Upper lobe of left lung (tissue), 6 donors: ENCODE results near the gene TMEM79. TPM values are rescaled to one million over a fixed set of nuclear protein-coding genes. Genes with fewer than 3 reads are reported as not detected.
"Not testable (repeated sequence)": the region's sequence is repeated elsewhere in the genome, so short reads cannot be mapped to it uniquely, and the experiment has no call there.

Source experiments
- ATAC-seq, 2 donors: fragments of 200-7000 bp; cut with Tn5 transposase; one replicate each; pipeline ENCODE4 v1.9.1; 2022; ENCODE audit warnings: mild to moderate bottlenecking in 2 of 2, moderate library complexity in 2 of 2; ENCODE audit not compliant: low FRiP score in 2 of 2
- DNase-seq, 2 donors: peaks; one replicate each; pipeline ENCODE4 v3.0.0-alpha.2; 2019 to 2020
- H3K27ac ChIP-seq, 4 donors: fragments of 200-600 bp; sonication (generic); one replicate each; pipeline ENCODE4 v1.5.1; 2016 to 2019
- H3K27me3 ChIP-seq, 4 donors: fragments of 200-600 bp; sonication (generic); one replicate each; pipeline ENCODE4 v1.5.1; 2017 to 2019
- H3K36me3 ChIP-seq, 4 donors: fragments of 200-600 bp; sonication (generic); one replicate each; pipeline ENCODE4 v1.5.1; 2016 to 2019
- H3K4me1 ChIP-seq, 4 donors: fragments of 200-600 bp; sonication (generic); one replicate each; pipeline ENCODE4 v1.5.1; 2018 to 2019
- H3K4me3 ChIP-seq, 4 donors: fragments of 200-600 bp; sonication (generic); one replicate each; pipeline ENCODE4 v1.5.1; 2017 to 2019; ENCODE audit warnings: mild to moderate bottlenecking in 2 of 4, moderate library complexity in 1 of 4
- H3K9me3 ChIP-seq, 4 donors: fragments of 200-600 bp; sonication (generic); one replicate each; pipeline ENCODE4 v1.5.1; 2018 to 2019
- CTCF ChIP-seq, 6 experiments: fragments of 450-650 bp in 4 of 6; fragments of 200-600 bp in 2 of 6; sonication (generic) in 2 of 6; IDR thresholded peaks; one replicate each; pipeline ENCODE4 v1.5.1; 2016 to 2019; ENCODE audit warnings: antibody characterized with exemption in 6 of 6
- EP300 ChIP-seq, 4 donors: sonication (generic); formaldehyde crosslinking; IDR thresholded peaks; one replicate each; pipeline ENCODE4 v1.5.1; 2017; ENCODE audit warnings: antibody characterized with exemption in 4 of 4, control low read depth in 2 of 4
- POLR2A ChIP-seq, 4 donors: fragments of 450-650 bp; IDR thresholded peaks; one replicate each; pipeline ENCODE4 v1.5.1; 2016 to 2017; ENCODE audit warnings: antibody characterized with exemption in 4 of 4, mild to moderate bottlenecking in 2 of 4
- POLR2AphosphoS5 ChIP-seq, 2 donors: sonication (generic); formaldehyde crosslinking; IDR thresholded peaks; one replicate each; pipeline ENCODE4 v1.5.1; 2017; ENCODE audit warnings: antibody characterized with exemption in 2 of 2
- WGBS, 2 donors: methylation state at CpG; one replicate each; pipeline ENCODE4 v1.1.5; 2017 to 2018; 5-methylcytosine and 5-hydroxymethylcytosine counted together
- total RNA-seq, 6 donors: library from RNA; depleted of rRNA in 4 of 6; stranded (reverse); fragments of >200 nt in 4 of 6; gene quantifications; one replicate each; pipeline versions ENCODE4 v1.1.0 to v1.2.1, GENCODE V29; 2016 to 2021
- donor health status: DM: no; HTN: no; CAD: no; lungs with moderate emphysema.
- donor health status: DM: no; HTN: yes; CAD: no; lungs with severe emphysema.

The TMEM79 gene
- total RNA-seq, 6 donors from 2014 or later: 1.3 to 10.5 (median 3.1) TPM

GRCh38 chr1:156319664-156320063 lies 35.5 kb downstream of the TMEM79 start:
- DNase-seq (no peak), ATAC-seq (no peak)
- no peaks in the 10 kb centered on the region for H3K4me1 ChIP-seq
- H3K27ac ChIP-seq: no peak overlapping the region
- H3K4me3 ChIP-seq: no peak overlapping the region
- 85 to 100% methylated on average over 1 of the region's 1 CpG for WGBS, 2 donors
- H3K9me3 ChIP-seq: no peaks in the 10 kb centered on the region
- peak in 4 of 6 experiments; percentile 21 to 33 (median 24) for TF ChIP-seq CTCF (IDR thresholded peaks at IDR 0.05)
- no peak for TF ChIP-seq POLR2AphosphoS5 (IDR thresholded peaks at IDR 0.05)
- no peak for TF ChIP-seq EP300 (IDR thresholded peaks at IDR 0.05)
- no peak for TF ChIP-seq POLR2A (IDR thresholded peaks at IDR 0.05)
- H3K36me3 ChIP-seq: peaks cover 57 to 100% (median 92%) of the 10 kb centered on the region in 4 donors
- H3K27me3 ChIP-seq: no peaks in the 10 kb centered on the region

- H3K27me3 ChIP-seq: no peaks in the 10 kb centered on the region
- TF ChIP-seq CTCF (IDR thresholded peaks at IDR 0.05): no peak
- TF ChIP-seq EP300 (IDR thresholded peaks at IDR 0.05): no peak
- TF ChIP-seq POLR2A (IDR thresholded peaks at IDR 0.05): no peak
- no peak for TF ChIP-seq POLR2AphosphoS5 (IDR thresholded peaks at IDR 0.05)
- H3K36me3 ChIP-seq: peaks cover 55 to 97% (median 89%) of the 10 kb centered on the region in 4 donors
- H3K4me1 ChIP-seq: no peaks in the 10 kb centered on the region
- H3K4me3 ChIP-seq: no peak overlapping the region
- no peak for ATAC-seq
- 84 to 85% methylated on average over 3 of the region's 3 CpGs for WGBS, 2 donors
- no peak overlapping the region for H3K27ac ChIP-seq
- no peaks in the 10 kb centered on the region for H3K9me3 ChIP-seq
- DNase-seq: no peak
Measured at GRCh38 chr1:156320560-156320959, 36.4 kb downstream of the TMEM79 start.

- H3K4me1 ChIP-seq, DNase-seq, H3K4me3 ChIP-seq, ATAC-seq, H3K27me3 ChIP-seq, H3K27ac ChIP-seq, H3K9me3 ChIP-seq: not testable (repeated sequence)
- WGBS, 2 donors: 94 to 97% methylated on average over 9 of the region's 9 CpGs
- peaks cover 32 to 82% (median 65%) of the 10 kb centered on the region in 4 donors for H3K36me3 ChIP-seq
Measured at GRCh38 chr1:156323179-156323578, 39.1 kb downstream of the TMEM79 start.

- Histone ChIP-seq H3K4me3 (peak overlapping the region in 1 of 4 donors; percentile 83), H3K27ac (no peak overlapping the region), H3K4me1 (peaks cover 12 to 21% (median 18%) of the 10 kb centered on the region in 4 donors), H3K9me3 (no peaks in the 10 kb centered on the region), H3K27me3 (no peaks in the 10 kb centered on the region), H3K36me3 (peaks cover 12 to 45% (median 43%) of the 10 kb centered on the region in 4 donors)
- ATAC-seq: no peak
- no peak for DNase-seq
- 87 to 88% methylated on average over 4 of the region's 4 CpGs for WGBS, 2 donors
- TF ChIP-seq POLR2AphosphoS5 (IDR thresholded peaks at IDR 0.05) (no peak), POLR2A (IDR thresholded peaks at IDR 0.05) (no peak), CTCF (IDR thresholded peaks at IDR 0.05) (no peak)
Measured at GRCh38 chr1:156336242-156336641, 52.1 kb downstream of the TMEM79 start.

- TF ChIP-seq EP300 (IDR thresholded peaks at IDR 0.05): no peak
- no peak for TF ChIP-seq POLR2AphosphoS5 (IDR thresholded peaks at IDR 0.05)
- TF ChIP-seq CTCF (IDR thresholded peaks at IDR 0.05): no peak
- no peaks in the 10 kb centered on the region for H3K9me3 ChIP-seq
- H3K4me1 ChIP-seq: peaks cover 12 to 21% (median 18%) of the 10 kb centered on the region in 4 donors
- no peaks in the 10 kb centered on the region for H3K27me3 ChIP-seq
- H3K36me3 ChIP-seq: peaks cover 12 to 36% (median 32%) of the 10 kb centered on the region in 4 donors
- peak overlapping the region; percentile 71 to 96 (median 78) for H3K4me3 ChIP-seq
- ATAC-seq (no peak), DNase-seq (no peak)
- H3K27ac ChIP-seq: peak overlapping the region; percentile 63 to 89 (median 73)
- WGBS, 2 donors: 36 to 43% methylated on average over 34 of the region's 34 CpGs
Measured at GRCh38 chr1:156337052-156337887, 53.1 kb downstream of the TMEM79 start.
